Activated CD4-positive, alpha-beta T cell treated with anti-CD3 and anti-CD28 coated beads for 36 hours (primary cell): ENCODE measurements around the gene ST7. TPM values are rescaled to one million over a fixed set of nuclear protein-coding genes. Genes with fewer than 3 reads are reported as not detected.
"Not testable (repeated sequence)": the region's sequence is repeated elsewhere in the genome, so short reads cannot be mapped to it uniquely, and the experiment has no call there.

ENCODE experiments used
- ATAC-seq: fragments of 200-7000 bp; cut with Tn5 transposase; one replicate; pipeline ENCODE4 v1.10.0; 2021; ENCODE audit warnings: mild to moderate bottlenecking, moderate library complexity
- CTCF ChIA-PET: fragments of 350-600 bp; sonication (Branson Sonifier 250); formaldehyde crosslinking; loops from one replicate; lab custom pipeline; 2021; ENCODE audit warnings: antibody characterized with exemption; lab: Charles Lee
- POLR2A ChIA-PET: fragments of 350-600 bp; sonication (Branson Sonifier 250); formaldehyde crosslinking; loops from one replicate; lab custom pipeline; 2021; ENCODE audit warnings: antibody characterized with exemption, inconsistent platforms; lab: Charles Lee
- DNase-seq: peaks from one replicate; pipeline ENCODE4 v3.0.0-alpha.2; 2020
- H3K27ac Mint-ChIP-seq: one replicate; pipeline ENCODE4 v1.8.0; 2021; ENCODE audit warnings: mixed read lengths
- H3K27me3 Mint-ChIP-seq: one replicate; pipeline ENCODE4 v1.8.0; 2021; ENCODE audit warnings: mixed read lengths
- H3K36me3 Mint-ChIP-seq: one replicate; pipeline ENCODE4 v1.8.0; 2021; ENCODE audit warnings: low read depth, mixed read lengths
- H3K4me1 Mint-ChIP-seq: one replicate; pipeline ENCODE4 v1.8.0; 2021; ENCODE audit warnings: mixed read lengths
- H3K4me3 Mint-ChIP-seq: one replicate; pipeline ENCODE4 v1.8.0; 2021; ENCODE audit warnings: mild to moderate bottlenecking, moderate library complexity, mixed read lengths
- H3K9me3 Mint-ChIP-seq: one replicate; pipeline ENCODE4 v1.8.0; 2021; ENCODE audit warnings: low read depth, mixed read lengths
- intact Hi-C, 2 experiments: fragments of 100-400 bp; cut with DNase I in 1 of 2; cut with micrococcal nuclease in 1 of 2; formaldehyde crosslinking; loops; one replicate each; pipeline versions ENCODE4 v1.14.2 to v1.15.1; 2022 to 2024; cut with DNase I, micrococcal nuclease
- total RNA-seq, 2 experiments: library from RNA; stranded (reverse); gene quantifications; one replicate each; pipeline ENCODE4 v1.2.3, GENCODE V29; 2021

The ST7 gene
- total RNA-seq, 2 experiments from 2014 or later = 6.4 to 8.1 TPM

DNA sequence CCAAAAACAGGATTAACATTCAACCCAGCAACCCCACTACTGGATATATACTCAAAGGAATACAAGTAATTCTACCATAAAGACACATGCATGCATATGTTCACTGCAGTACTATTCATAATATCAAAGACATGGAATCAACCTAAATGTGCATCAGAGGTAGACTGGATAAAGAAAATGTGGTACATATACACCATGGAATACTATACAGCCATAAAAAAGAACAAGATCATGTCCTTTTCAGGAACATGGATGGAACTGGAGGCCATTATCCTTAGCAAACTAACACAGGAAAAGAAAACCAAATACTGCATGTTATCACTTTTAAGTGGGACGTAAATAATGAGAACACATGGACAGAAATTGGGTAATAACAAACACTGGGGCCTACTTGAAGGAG, 77.5 kb downstream of the ST7 start:
- H3K4me3 Mint-ChIP-seq, DNase-seq, H3K4me1 Mint-ChIP-seq, H3K27ac Mint-ChIP-seq, ATAC-seq, H3K27me3 Mint-ChIP-seq, H3K36me3 Mint-ChIP-seq, H3K9me3 Mint-ChIP-seq, intact Hi-C loops, CTCF ChIA-PET, POLR2A ChIA-PET: not testable (repeated sequence)

DNA sequence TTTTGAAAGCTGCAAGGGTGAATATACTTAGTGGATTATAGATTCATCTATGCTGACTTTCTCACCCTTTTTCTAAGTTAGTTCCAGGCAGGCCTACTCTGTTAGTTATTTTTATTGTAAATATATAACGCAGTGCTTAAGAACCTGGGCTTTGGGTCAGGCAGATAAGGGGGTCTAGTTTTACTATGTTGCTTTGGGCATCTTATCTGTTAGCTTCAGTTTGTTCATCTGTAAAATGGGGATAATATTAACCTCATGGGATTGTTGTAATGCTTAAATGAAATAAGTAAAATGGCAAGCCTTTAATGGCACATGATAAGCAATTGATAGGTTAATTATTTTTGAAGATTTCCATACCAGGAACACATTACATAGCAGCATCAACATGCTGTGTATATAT, 79.5 kb downstream of the ST7 start:
- no peaks in the 10 kb centered on the region for H3K36me3 Mint-ChIP-seq
- intact Hi-C loops = no loop called here
- no peaks in the 10 kb centered on the region for H3K27me3 Mint-ChIP-seq
- DNase-seq (no peak), ATAC-seq (no peak)
- ChIA-PET CTCF (interaction anchor here (1.1 kb wide), 1 partner anchor 13 kb away, joined by 3 read pairs; no protein-coding TSS in a partner anchor), POLR2A (no interaction called here)
- no peak overlapping the region for H3K4me3 Mint-ChIP-seq
- H3K9me3 Mint-ChIP-seq = peaks cover 4% of the 10 kb centered on the region
- H3K4me1 Mint-ChIP-seq = peaks cover under 1% of the 10 kb centered on the region
- no peak overlapping the region for H3K27ac Mint-ChIP-seq

DNA sequence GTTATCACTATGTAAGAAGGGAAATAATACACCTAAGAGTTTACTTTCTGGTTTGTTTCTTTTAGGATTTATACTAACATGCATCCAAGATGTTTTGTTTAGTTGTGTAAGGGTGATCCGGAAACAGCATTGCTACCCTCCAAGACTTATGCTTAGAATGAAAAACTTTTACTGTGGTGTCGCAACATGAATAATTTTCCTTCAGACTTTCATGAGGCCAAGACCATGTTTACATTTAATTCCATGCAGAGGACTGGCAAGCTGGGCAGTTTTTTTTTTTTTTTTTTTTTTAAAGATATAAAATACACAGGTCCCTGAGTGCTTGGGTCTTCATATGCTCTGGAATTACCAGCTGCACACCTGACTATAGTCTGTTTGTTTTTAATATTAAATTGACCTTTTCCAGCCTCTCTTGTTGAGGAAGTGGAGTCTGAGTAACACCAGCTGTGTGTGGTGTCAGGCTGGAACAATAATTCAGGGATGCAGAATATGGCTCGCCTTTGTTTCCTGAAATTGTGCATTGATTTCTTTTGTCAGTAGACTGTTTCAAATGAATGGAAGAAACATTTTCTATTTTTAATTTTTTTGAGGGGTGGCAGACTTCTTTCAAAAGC, 81.7 kb downstream of the ST7 start:
- DNase-seq (no peak), ATAC-seq (no peak)
- peaks cover 4% of the 10 kb centered on the region for H3K9me3 Mint-ChIP-seq
- H3K4me3 Mint-ChIP-seq = no peak overlapping the region
- intact Hi-C loops = no loop called here
- ChIA-PET CTCF (interaction anchor here (1.3 to 2.4 kb wide), 2 partner anchors 15 to 22 kb away, joined by 3 to 7 read pairs; no protein-coding TSS in a partner anchor), POLR2A (no interaction called here)
- H3K4me1 Mint-ChIP-seq = no peaks in the 10 kb centered on the region
- no peak overlapping the region for H3K27ac Mint-ChIP-seq
- H3K27me3 Mint-ChIP-seq = no peaks in the 10 kb centered on the region
- H3K36me3 Mint-ChIP-seq = no peaks in the 10 kb centered on the region

DNA sequence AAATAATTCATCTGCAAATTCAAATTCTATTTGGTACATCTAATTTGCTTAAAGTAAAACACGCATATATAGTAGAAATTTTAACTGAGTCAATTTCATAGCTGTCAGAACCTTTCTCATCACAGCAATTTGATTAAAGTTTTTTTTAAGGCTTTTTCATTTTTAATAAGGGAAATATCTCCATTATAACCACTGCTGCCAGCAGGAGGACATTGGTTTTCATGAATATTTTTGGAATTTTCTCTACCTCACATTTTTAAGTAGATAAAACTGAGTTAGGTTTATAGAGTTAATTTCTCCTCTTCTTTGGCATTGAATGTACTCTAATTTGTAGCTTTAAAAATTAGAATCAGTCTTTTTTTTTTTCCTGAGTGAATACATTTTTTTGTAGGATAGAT, 82.2 kb downstream of the ST7 start:
- no peaks in the 10 kb centered on the region for H3K4me1 Mint-ChIP-seq
- no peak overlapping the region for H3K4me3 Mint-ChIP-seq
- no peak for DNase-seq
- H3K9me3 Mint-ChIP-seq = peaks cover 4% of the 10 kb centered on the region
- H3K27me3 Mint-ChIP-seq = no peaks in the 10 kb centered on the region
- POLR2A ChIA-PET = no interaction called here
- CTCF ChIA-PET = interaction anchor here (0.9 to 2.4 kb wide), 4 partner anchors 14 to 105 kb away, joined by 3 to 7 read pairs (median 4); no protein-coding TSS in a partner anchor
- intact Hi-C loops = no loop called here
- no peak for ATAC-seq
- no peaks in the 10 kb centered on the region for H3K36me3 Mint-ChIP-seq
- no peak overlapping the region for H3K27ac Mint-ChIP-seq

DNA sequence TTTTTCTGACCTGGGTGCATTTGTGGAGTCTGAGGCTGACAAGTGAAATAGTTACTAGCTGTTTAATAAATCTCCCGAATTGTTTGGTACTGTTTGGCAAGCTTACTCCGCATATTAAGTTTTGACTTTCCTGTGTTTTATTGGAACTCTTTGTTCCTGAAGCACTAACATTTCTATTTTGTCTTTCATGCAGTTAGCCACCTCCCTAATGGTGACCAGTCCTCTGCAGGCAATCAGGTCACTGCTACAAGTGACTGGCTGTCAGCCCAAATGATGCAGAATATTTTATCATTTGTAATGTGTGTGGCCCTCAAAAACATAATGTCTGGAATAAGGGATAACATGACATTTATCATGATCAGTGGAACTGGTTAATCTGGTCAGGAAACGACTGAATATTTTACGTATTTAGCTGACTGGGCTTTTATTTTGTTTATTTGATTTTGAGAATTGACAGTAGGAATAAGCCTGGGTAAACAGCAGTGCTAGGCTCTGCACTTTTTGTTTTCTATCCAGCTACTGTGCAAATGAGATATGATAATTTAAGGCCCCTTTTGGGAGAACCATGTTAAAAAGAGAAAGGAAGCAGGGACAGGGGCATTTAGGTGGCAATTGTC, 82.9 kb downstream of the ST7 start:
- POLR2A ChIA-PET = no interaction called here
- Mint-ChIP-seq H3K27ac (no peak overlapping the region), H3K4me3 (no peak overlapping the region), H3K27me3 (no peaks in the 10 kb centered on the region), H3K9me3 (no peaks in the 10 kb centered on the region), H3K4me1 (peaks cover 5% of the 10 kb centered on the region), H3K36me3 (no peaks in the 10 kb centered on the region)
- CTCF ChIA-PET = interaction anchor here (0.9 to 1.3 kb wide), 3 partner anchors 13 to 106 kb away, joined by 3 to 4 read pairs (median 3); no protein-coding TSS in a partner anchor
- intact Hi-C loops = no loop called here
- ATAC-seq (no peak), DNase-seq (no peak)

DNA sequence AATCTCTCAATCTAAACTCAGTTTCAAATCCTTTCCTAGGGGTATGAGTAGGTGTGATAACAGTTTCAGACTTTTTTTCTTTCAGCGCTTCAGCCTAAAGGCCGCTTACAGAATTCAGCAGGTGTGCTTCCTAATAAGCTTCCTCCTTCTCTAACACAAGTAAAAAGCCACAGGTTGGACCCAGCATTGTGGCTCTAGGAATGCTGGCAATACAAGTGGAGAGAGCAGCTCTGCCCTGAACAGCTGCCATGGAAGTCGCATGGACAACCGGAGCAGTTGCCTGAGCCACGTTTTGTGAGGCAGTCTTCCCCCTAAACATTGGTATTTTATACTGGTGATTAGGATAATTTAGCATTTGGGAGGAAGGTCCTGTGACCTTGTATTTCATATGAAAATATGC, 83.5 kb downstream of the ST7 start:
- H3K27ac Mint-ChIP-seq = no peak overlapping the region
- ATAC-seq (no peak), DNase-seq (no peak)
- intact Hi-C loops = no loop called here
- POLR2A ChIA-PET = no interaction called here
- CTCF ChIA-PET = interaction anchor here (0.7 kb wide), 1 partner anchor 17 kb away, joined by 3 read pairs; no protein-coding TSS in a partner anchor
- H3K4me1 Mint-ChIP-seq = peaks cover 9% of the 10 kb centered on the region
- H3K9me3 Mint-ChIP-seq = no peaks in the 10 kb centered on the region
- H3K36me3 Mint-ChIP-seq = no peaks in the 10 kb centered on the region
- no peak overlapping the region for H3K4me3 Mint-ChIP-seq
- no peaks in the 10 kb centered on the region for H3K27me3 Mint-ChIP-seq

DNA sequence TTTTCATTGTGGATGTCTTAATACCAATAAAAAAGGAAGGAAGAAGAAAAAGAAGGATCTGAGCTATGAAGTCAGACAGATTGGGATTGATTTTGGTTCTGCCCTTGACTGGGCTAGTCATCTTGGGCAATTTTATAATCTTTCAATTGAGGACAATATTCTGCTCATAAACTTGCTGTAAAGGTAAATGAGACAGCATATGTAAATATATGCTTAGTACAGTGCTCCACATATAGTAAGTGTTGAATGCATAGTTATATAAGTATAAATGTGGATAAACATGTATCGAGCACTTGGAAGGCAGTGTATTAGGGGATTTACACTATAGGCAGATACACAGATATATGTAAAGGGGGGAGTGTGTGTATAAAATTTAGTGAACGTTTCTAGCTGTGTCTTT, 85.1 kb downstream of the ST7 start:
- intact Hi-C loops = no loop called here
- ChIA-PET POLR2A (no interaction called here), CTCF (interaction anchor here (0.6 to 1.1 kb wide), 3 partner anchors 9 to 30 kb away, joined by 3 to 4 read pairs (median 3); no protein-coding TSS in a partner anchor)
- Mint-ChIP-seq H3K4me1 (peaks cover 9% of the 10 kb centered on the region), H3K9me3 (no peaks in the 10 kb centered on the region), H3K27me3 (no peaks in the 10 kb centered on the region), H3K27ac (no peak overlapping the region), H3K4me3 (no peak overlapping the region), H3K36me3 (no peaks in the 10 kb centered on the region)
- ATAC-seq = no peak
- no peak for DNase-seq

DNA sequence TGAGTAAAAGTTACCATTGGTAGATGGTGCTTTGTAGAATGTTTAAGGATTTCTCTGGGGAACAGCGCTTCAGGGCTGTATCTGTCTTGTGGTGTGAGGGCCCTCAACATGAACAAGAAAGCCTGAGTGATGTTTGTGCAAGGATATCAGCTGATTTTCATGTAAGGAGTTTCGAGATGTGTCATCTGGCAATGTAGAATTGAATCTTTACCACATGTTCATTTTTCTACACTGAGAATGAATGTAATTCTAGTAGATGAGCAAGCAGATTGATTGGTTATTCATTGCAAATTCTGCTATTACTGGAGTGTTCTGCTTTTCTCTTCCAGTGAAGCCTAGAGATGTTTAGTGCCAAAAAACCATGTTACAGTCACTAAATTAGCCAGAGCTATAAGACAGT, 87.7 kb downstream of the ST7 start:
- ATAC-seq = peak; percentile 88
- H3K27ac Mint-ChIP-seq = no peak overlapping the region
- no peak overlapping the region for H3K4me3 Mint-ChIP-seq
- peaks cover 9% of the 10 kb centered on the region for H3K4me1 Mint-ChIP-seq
- no peaks in the 10 kb centered on the region for H3K36me3 Mint-ChIP-seq
- H3K27me3 Mint-ChIP-seq = no peaks in the 10 kb centered on the region
- H3K9me3 Mint-ChIP-seq = no peaks in the 10 kb centered on the region
- intact Hi-C loops = loop anchor here (1.0 to 5.0 kb wide), 2 partner anchors 31 to 71 kb away; no protein-coding TSS in a partner anchor
- POLR2A ChIA-PET = no interaction called here
- CTCF ChIA-PET = interaction anchor here (1.2 kb wide), 1 partner anchor 34 kb away, joined by 3 read pairs; no protein-coding TSS in a partner anchor
- no peak for DNase-seq

DNA sequence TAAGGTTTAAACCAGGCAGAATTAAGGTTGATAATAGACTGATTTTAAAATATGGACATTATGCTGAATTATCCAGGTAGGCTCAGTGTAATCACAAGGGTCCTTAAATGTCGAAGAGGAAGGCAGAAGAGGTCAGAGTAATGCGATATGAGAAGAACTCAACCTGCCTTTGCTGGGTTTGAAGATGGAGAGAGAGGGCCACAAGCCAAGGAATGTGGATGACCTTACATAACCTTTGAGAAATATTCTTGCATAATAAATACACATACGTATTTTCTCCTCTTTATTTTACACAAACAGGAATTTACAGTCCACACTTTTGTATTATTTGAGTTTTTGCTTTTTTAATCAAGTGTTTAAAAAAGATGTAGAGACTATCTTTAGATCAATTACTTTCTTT, 88.5 kb downstream of the ST7 start:
- peaks cover 9% of the 10 kb centered on the region for H3K4me1 Mint-ChIP-seq
- H3K4me3 Mint-ChIP-seq = no peak overlapping the region
- no peak overlapping the region for H3K27ac Mint-ChIP-seq
- no peak for DNase-seq
- no peaks in the 10 kb centered on the region for H3K9me3 Mint-ChIP-seq
- CTCF ChIA-PET = interaction anchor here (1.2 kb wide), 1 partner anchor 35 kb away, joined by 3 read pairs; no protein-coding TSS in a partner anchor
- ATAC-seq = no peak
- intact Hi-C loops = loop anchor here (1.0 to 5.0 kb wide), 2 partner anchors 32 to 70 kb away; no protein-coding TSS in a partner anchor
- no peaks in the 10 kb centered on the region for H3K36me3 Mint-ChIP-seq
- POLR2A ChIA-PET = no interaction called here
- no peaks in the 10 kb centered on the region for H3K27me3 Mint-ChIP-seq

DNA sequence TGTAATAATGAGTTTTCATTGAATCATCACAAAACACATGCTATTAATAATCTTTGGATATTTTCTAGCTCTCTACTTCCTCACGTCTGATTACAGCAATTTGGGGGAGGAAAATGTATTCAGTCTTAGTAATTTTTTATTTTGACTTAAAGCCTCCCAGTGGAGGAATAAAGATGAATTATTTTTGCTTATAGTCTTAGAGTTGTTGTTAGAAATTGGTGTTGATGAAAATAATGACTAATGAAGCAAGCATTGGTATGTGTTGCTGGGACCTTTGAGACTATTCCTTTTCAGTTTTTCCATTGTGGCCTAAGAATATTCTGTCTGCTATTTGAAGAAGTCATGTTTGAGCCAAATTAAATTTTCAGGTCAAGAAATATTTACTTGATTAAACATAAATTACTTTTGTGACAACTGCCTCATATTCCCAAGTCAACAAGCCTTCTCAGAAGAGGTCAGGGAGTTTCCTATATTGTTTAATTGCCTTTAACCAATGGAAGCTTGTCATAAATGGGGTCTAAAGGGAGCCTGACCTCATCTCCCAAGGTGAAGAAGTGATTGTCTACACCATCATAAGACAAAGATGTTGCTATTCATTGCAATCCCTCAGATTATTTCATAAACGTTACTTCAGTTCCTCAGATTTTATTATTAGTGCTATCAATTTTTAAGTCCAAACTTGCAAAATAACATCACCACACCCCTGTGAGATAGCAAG, 90.0 kb downstream of the ST7 start:
- intact Hi-C loops = loop anchor here in 1 of 2 experiments (5.0 kb wide), 1 partner anchor 69 kb away; no protein-coding TSS in a partner anchor
- Mint-ChIP-seq H3K4me3 (no peak overlapping the region), H3K9me3 (no peaks in the 10 kb centered on the region), H3K27ac (no peak overlapping the region), H3K27me3 (no peaks in the 10 kb centered on the region), H3K36me3 (no peaks in the 10 kb centered on the region), H3K4me1 (peaks cover 13% of the 10 kb centered on the region)
- ATAC-seq (no peak), DNase-seq (no peak)
- ChIA-PET CTCF (no interaction called here), POLR2A (interaction anchor here (0.6 kb wide), 1 partner anchor 19 kb away, joined by 3 read pairs; no protein-coding TSS in a partner anchor)

DNA sequence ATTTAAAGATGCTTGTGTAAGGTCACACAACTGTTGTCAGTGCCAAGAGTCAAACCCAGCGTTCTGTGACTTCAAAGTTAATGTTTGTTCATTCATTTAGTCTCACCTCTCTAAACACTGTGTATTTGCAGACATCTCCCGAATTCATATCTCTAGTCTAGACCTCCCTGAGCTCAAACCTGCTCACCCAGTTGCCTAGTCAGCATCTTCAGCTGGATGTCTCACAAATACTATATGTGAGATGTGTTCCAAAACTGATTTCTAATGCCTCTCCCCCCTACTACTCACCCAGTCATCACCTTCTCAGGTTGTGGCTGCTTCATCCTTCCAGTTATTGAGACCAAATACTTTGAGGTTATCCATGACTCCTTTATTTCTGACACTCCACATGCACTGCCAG, 91.4 kb downstream of the ST7 start:
- peak; percentile 30 for ATAC-seq
- Mint-ChIP-seq H3K9me3 (no peaks in the 10 kb centered on the region), H3K4me3 (no peak overlapping the region), H3K27ac (no peak overlapping the region), H3K27me3 (no peaks in the 10 kb centered on the region), H3K4me1 (peaks cover 27% of the 10 kb centered on the region), H3K36me3 (no peaks in the 10 kb centered on the region)
- ChIA-PET POLR2A (no interaction called here), CTCF (no interaction called here)
- DNase-seq = no peak
- intact Hi-C loops = loop anchor here in 1 of 2 experiments (5.0 kb wide), 1 partner anchor 68 kb away; no protein-coding TSS in a partner anchor
